Panc1 (cell line): ENCODE data around the gene TTLL11. TPM values are rescaled to one million over a fixed set of nuclear protein-coding genes. Genes with fewer than 3 reads are reported as not detected.

Experiments
- ATAC-seq: fragments of 200-7000 bp; cut with Tn5 transposase; 2 replicates; pipeline ENCODE4 v1.9.1; 2020; ENCODE audit warnings: mild to moderate bottlenecking, moderate library complexity
- BruUV-seq: library from RNA; stranded (reverse); fragments of 400-500 nt; replicated peaks from 2 replicates; lab custom pipeline; 2021; lab: Mats Ljungman, UMichigan
- CTCF ChIA-PET: fragments of 300-600 bp; sonication (Branson Sonifier 250); formaldehyde crosslinking; loops from one replicate; lab custom pipeline; 2022; ENCODE audit warnings: antibody characterized with exemption; lab: Charles Lee
- POLR2A ChIA-PET: fragments of 300-600 bp; sonication (Branson Sonifier 250); formaldehyde crosslinking; loops from one replicate; lab custom pipeline; 2022; ENCODE audit warnings: antibody characterized with exemption; lab: Charles Lee
- DNase-seq: peaks from one replicate; pipeline ENCODE4 v3.0.0-alpha.2; 2010; ENCODE audit warnings: low read depth, low spot score
- H3K27ac ChIP-seq: 2 replicates; pipeline ENCODE4 v1.5.1; 2011; ENCODE audit warnings: mild to moderate bottlenecking, low read length, inconsistent platforms
- H3K27me3 ChIP-seq: fragments of 200-500 bp; sonication (Bioruptor generic); 2 replicates; pipeline ENCODE4 v1.6.0; 2014; ENCODE audit warnings: low read length, inconsistent platforms; ENCODE audit not compliant: control insufficient read depth, insufficient read depth
- H3K36me3 ChIP-seq: fragments of 200-500 bp; sonication (Bioruptor generic); 2 replicates; pipeline ENCODE4 v1.5.1; 2014; ENCODE audit warnings: inconsistent platforms, mild to moderate bottlenecking, low read length, moderate library complexity; ENCODE audit not compliant: control insufficient read depth, insufficient read depth
- H3K4me1 ChIP-seq: 2 replicates; pipeline ENCODE4 v1.5.1; 2011; ENCODE audit warnings: inconsistent platforms, mild to moderate bottlenecking, low read length, moderate library complexity; ENCODE audit not compliant: control insufficient read depth, insufficient read depth
- H3K4me3 ChIP-seq, 2 experiments: 2 replicates each; pipeline ENCODE4 v1.5.1; 2011 to 2012; ENCODE audit warnings: low read depth in 2 of 2, low read length in 2 of 2, mild to moderate bottlenecking in 2 of 2, inconsistent platforms in 1 of 2, moderate library complexity in 1 of 2
- H3K9me3 ChIP-seq: fragments of 200-500 bp; sonication (Bioruptor generic); 2 replicates; pipeline ENCODE4 v1.5.1; 2014; ENCODE audit warnings: low read depth, mild to moderate bottlenecking, inconsistent platforms, low read length, moderate library complexity; ENCODE audit not compliant: control insufficient read depth, insufficient read depth
- CTCF ChIP-seq: fragments of 450-650 bp; IDR thresholded peaks from 2 replicates; pipeline ENCODE4 v1.5.1; 2017; ENCODE audit warnings: mild to moderate bottlenecking
- POLR2AphosphoS5 ChIP-seq: IDR thresholded peaks from 2 replicates; pipeline ENCODE4 v1.6.1; 2012; ENCODE audit warnings: mild to moderate bottlenecking, low read depth, low read length, moderate library complexity
- REST ChIP-seq, 2 experiments: IDR thresholded peaks; 2 replicates each; pipeline ENCODE4 v1.6.1; 2011 to 2012; ENCODE audit warnings: low read depth in 2 of 2, control low read depth in 1 of 2, low read length in 1 of 2, mild to moderate bottlenecking in 1 of 2, moderate library complexity in 1 of 2; ENCODE audit not compliant: insufficient read depth in 1 of 2
- SIN3A ChIP-seq: IDR thresholded peaks from 2 replicates; pipeline ENCODE4 v1.6.1; 2012; ENCODE audit warnings: low read depth, mild to moderate bottlenecking, low read length, moderate library complexity, borderline replicate concordance; ENCODE audit not compliant: insufficient read depth
- TCF7L2 ChIP-seq: IDR thresholded peaks from 2 replicates; pipeline ENCODE4 v1.6.1; 2011; ENCODE audit warnings: mild to moderate bottlenecking, low read depth, low read length, inconsistent platforms
- in situ Hi-C: cut with HindIII; loops from 2 replicates; pipeline ENCODE4 v1.10.0; 2016; ENCODE audit warnings: low sequenced_read_pairs, low pct_unique_long_range_greater_than_20kb
- intact Hi-C: fragments of 100-400 bp; cut with micrococcal nuclease; formaldehyde crosslinking; loops from one replicate; pipeline ENCODE4 v1.10.0; 2022; ENCODE audit not compliant: unreplicated experiment
- total RNA-seq: library from RNA; stranded (reverse); gene quantifications from one replicate; pipeline ENCODE4 v1.2.1, GENCODE V29; 2021; ENCODE audit not compliant: unreplicated experiment

TTLL11 gene
- total RNA-seq, 1 experiment from 2014 or later, result 1.1 TPM

- ATAC-seq (no peak), DNase-seq (no peak)
- Histone ChIP-seq H3K27me3 (no peaks in the 10 kb centered on the region), H3K27ac (no peak overlapping the region), H3K9me3 (no peaks in the 10 kb centered on the region), H3K36me3 (no peaks in the 10 kb centered on the region), H3K4me3 (no peak overlapping the region), H3K4me1 (no peaks in the 10 kb centered on the region)
- POLR2A ChIA-PET, result no interaction called here
- intact Hi-C loops, result no loop called here
- CTCF ChIA-PET, result no interaction called here
- no peak for TF ChIP-seq TCF7L2
- in situ Hi-C loops, result no loop called here
- no TSS peak for BruUV-seq
Observed at GRCh38 chr9:121785673-121786542, 307.2 kb downstream of the TTLL11 start.

GRCh38 chr9:121784731-121785411, 308.2 kb downstream of the TTLL11 start:
- H3K36me3 ChIP-seq, result no peaks in the 10 kb centered on the region
- BruUV-seq, result TSS peak; percentile 73
- no peaks in the 10 kb centered on the region for H3K27me3 ChIP-seq
- TF ChIP-seq CTCF (no peak), TCF7L2 (no peak), SIN3A (no peak), REST (IDR thresholded peaks at IDR 0.05; ENCODE audit: insufficient read depth in 1 of 2, low read depth in 2 of 2, low read length in 1 of 2) (no peak), POLR2AphosphoS5 (no peak)
- no peaks in the 10 kb centered on the region for H3K9me3 ChIP-seq
- intact Hi-C loops, result no loop called here
- H3K4me3 ChIP-seq, result no peak overlapping the region
- ChIA-PET CTCF (no interaction called here), POLR2A (interaction anchor here (0.5 kb wide), 1 partner anchor 425 kb away, joined by 4 read pairs; no protein-coding TSS in a partner anchor)
- no peak for DNase-seq
- H3K27ac ChIP-seq, result no peak overlapping the region
- H3K4me1 ChIP-seq, result no peaks in the 10 kb centered on the region
- ATAC-seq, result no peak
- in situ Hi-C loops, result no loop called here
